Measurements from ENCODE around the gene DDAH1.

Gene DDAH1

DNA sequence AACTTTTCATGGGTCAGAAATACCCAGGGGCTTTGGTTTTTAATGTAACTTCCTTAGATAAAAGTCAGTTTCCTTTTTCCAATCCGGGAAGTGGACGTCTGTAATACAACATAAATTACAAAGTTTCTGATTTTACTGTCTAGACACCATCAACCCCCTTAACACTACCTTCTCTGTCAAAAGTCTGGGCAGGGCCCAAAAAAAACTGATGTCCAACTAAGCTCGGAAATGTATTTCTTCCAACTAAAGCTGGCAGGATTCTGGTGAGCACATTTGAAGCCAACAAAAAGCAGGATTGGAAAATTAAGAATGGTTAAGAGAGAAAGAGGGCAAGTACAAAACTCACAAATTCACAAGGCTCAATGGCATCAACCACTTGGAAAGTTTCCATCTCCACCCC is 24.3 kb downstream of the DDAH1 start:
- DNase-seq (ENCODE audit: low spot score), result no peak

DNA sequence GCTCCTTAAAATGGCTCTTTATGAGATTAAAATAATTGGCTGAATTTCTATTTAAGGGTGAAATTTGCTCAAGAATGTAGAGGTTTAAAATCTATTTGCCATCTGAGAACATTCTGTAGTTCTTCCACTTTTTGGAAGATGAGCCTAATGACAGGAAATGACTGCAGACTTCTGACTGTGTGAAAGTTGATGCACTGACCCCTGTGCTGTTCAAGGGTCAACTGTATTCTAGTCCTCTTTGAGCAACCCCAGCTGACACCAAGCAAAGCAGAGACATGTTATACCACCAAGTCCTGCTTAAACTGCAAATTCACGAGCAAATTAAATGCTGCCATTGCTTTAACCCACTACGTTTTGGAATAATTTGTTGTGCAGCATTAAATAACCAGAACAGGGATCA is 26.6 kb downstream of the DDAH1 start:
- DNase-seq (ENCODE audit: low spot score), result no peak

DNA sequence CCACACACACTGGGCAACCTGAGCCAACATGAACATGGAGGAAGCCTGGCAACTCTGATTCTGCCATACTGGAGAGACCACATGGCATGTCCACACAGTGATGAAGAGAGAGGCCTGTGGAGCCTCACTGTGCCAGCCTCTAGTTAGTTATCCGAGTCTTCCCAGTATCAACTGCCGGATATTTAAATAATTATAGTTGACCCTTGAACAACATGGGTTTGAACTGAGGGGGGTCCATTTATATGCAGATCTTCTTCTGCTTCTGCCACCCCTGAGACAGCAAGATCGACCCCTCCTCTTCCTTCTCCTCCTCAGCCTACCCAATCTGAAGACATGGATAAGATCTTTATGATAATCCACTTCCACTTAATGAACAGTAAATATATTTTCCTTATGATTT is 27.8 kb downstream of the DDAH1 start:
- DNase-seq (ENCODE audit: low spot score), result no peak

DNA sequence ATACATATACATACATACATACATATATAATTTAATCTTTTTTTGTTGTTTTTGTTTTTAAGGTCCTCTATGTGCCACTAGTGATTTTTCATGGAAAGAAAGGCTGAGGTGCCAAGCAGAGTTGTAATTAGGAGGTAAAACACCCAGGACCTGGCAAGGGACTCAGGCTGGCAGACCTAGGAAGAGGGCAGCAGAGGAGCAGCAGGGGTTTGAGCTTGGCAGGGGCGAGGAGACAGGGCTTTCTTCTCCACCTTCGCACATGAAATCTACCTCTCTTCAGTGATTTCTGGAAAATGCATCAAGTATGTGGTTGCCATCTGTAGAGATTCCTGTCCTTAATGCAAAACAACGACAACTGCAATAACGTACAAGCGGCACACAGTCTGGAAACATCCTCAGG is 31.9 kb downstream of the DDAH1 start:
- DNase-seq (ENCODE audit: low spot score), result no peak

DNA sequence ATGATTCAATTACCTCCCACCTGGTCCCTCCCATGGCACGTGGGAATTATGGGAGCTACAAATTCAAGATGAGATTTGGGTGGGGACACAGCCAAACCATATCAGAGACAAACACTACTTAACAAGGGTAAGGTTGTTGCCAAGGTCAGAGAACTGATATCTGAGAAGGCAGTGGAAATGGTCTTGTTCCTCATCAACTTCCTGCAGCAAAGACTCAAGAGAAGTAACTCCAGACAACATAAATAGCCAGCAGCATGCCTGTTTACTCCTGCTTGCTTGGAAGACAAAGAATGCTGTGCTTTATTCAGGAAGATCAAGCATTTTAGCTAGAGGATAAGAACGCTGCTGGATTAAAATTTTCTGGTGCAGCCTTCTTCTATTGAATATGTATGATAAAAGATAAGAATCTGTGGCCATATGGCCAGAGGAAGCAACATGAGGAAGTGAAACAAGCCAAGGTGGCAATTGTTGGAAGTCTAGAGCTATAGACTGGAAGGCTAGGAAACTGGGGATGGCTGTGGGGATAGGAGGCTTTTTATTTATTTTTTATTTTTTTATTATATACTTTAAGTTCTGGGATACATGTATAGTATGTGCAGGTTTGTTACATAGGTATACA is 36.4 kb downstream of the DDAH1 start:
- DNase-seq (ENCODE audit: low spot score), result no peak

DNA sequence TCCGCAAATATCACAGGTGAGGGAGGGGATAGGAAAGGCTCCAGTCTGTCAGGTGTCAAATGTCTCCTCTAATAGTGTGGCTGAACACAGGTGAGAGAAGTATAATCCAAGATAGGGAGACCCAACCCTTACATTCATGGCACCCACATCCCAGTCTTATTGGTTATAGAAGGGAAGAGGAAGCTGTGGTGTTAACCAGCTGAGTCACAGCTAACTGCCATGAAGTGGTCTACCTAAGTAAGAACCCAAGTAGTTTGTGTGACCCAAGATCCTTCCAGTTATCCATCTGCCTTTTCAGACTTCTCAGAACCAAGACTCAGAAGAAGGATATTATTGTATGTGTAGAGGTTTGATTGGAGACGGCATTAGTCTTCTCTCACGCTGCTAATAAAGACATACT is 37.1 kb downstream of the DDAH1 start:
- no peak for DNase-seq (ENCODE audit: low spot score)

DNA sequence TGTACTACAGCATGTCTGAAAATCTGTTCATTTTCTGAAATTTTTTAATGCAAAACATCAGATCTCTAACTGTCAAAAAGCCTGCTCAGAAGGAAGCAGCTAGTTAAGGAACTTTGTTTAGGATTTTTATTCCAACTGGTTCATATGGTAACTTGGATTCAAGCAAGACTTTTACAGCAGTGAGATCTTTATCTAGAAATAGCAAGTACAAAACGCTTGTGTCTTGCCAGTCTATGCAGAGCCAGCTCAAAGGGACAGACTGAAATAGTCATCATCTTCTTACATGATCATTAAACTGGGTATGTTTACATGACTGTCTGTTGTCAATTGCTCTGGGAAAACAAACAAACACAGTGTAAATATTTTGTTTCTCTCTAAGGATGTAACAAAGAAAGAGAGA is 37.6 kb downstream of the DDAH1 start:
- no peak for DNase-seq (ENCODE audit: low spot score)

DNA sequence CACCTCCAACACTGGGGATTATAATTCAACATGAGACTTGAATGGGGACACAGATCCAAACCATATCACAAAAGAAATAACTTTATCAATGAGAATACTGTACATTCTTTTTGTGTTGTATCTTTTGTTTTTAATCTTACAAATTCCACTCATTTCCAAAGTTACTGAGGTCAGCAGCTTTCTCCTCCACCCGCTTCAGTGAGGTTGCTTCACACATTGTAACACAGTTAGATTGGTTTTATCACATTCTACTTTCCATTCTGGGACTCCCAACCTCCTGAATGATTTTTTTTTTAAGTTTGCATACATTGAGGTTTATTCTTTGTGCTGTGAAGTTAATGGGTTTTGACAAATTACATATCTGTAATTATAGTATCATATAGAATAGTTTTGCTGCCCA is 43.8 kb downstream of the DDAH1 start:
- DNase-seq (ENCODE audit: low spot score), result no peak

DNA sequence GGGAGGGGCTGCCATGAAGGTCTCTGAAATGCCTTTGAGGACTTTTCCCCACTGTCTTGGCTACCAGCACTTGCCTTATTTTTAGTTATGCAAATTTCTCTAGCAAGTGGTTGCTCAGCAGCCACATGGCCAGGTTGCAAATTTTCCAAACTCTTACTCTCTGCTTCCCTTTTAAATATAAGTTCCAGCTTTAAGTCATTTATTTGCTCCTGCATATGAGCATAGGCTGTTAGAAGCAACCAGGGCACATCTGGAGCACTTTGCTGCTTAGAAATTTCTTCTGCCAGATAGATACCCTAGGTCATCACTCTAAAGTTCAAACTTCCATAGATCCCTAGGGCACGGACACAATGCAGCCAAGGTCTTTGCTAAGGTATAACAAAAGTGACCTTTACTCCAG is 44.8 kb downstream of the DDAH1 start:
- DNase-seq (ENCODE audit: low spot score), result no peak

DNA sequence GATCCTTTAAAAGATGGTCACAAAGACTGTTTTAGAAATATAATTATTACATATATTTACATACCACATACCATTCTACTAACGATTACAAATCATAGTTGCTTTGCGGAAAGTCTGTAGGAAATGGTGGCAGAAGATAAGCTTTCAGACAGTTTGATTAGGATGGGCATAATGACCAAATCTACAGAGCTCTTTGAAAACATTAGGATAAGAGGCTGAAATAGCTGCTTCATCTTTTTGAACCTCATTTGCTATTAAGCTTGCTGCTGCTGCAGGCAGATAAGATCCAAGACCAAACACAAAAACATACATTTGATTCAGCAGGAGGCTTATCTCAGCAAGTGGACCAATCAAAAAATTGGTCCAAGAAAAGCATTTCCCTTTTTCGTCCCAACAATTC is 47.1 kb downstream of the DDAH1 start:
- DNase-seq (ENCODE audit: low spot score), result no peak

DNA sequence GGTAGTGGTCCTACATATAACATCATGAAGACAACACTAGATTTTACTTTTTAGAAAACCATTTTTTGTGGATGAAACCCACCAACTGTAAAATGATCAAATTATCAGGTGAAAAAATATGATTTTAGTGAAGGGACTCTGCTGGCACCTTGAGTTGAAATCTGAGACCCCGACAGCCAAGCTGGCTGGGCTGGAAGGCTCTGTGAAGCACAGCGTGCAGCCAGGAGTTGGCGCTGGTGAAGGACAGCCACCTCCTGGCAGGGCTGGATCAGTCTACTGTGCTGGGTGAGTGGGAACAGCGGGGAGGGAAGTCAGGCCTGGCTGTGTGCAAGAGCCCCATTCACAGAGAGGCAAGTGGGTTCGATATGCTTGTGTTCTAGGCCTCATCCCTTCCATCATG is 47.9 kb downstream of the DDAH1 start:
- no peak for DNase-seq (ENCODE audit: low spot score)

DNA sequence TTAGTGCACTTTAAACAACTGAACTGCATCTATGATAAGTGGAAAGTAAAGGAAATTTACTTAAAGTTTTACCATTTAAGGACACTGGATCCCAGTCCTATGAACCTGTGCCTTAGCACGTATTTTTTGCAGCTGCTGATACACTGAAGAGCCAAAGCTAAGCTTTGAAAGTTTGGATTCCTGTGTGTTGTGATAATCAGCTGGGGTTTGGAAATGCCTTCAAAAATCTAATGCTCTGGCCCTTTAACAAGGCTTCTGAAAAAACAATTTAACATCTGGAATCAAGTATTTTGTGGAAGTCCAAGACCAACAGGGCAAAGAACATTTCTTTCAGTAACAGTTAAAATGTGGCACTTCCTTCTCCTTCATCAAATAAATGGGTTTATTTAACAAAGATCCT is 51.8 kb downstream of the DDAH1 start:
- no peak for DNase-seq (ENCODE audit: low spot score)

DNA sequence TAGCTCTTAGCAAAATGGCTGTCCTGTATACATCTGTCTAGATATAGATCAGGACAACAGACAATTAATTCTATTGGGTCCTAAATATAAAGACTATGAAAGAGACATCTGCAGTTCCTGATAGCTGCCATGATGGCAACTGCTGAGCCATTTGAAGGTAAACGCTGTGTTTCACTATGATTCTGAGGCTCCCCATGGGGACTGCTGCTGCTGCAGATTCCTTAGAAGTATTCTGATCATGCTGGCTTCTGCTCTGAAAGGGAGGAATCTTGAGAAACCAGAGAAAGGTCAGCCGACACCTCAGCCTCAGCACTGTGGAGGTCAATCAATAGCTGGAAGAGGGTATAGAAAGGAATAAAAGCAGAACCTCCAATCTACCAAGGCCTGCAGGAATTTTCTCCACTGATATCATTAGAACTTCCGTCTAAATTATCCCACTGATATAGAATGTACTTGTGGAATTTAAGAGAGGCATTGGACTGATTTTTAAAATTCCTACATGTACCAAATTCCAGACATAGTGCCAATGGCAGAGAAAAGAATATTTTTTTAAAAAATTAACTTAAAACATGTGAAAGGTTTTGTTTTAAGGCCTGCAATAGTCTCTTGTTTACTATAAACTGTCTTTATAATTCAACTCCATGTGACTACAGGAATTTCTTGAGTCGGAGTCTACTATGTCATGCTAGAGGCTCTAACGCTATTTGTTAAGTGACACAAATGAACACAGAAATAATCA is 53.2 kb downstream of the DDAH1 start:
- no peak for DNase-seq (ENCODE audit: low spot score)

DNA sequence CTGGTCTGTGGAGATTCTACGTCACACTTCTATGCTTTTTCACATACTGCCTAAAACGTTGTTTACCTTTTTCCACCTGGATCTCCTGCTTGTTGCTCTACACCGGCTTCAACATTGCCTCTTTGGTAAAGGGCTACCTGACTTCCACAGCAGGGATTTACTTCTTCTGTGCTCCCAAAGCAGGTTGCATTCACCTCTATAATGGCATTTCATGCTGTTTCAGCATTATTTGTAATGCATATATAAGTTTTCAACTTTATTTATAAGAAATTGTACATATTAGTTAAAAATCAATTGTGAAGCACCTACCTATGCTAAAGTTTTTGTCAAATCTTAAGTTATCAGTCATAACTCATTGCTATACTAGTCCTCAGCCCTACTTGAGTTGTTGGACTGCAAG is 55.4 kb downstream of the DDAH1 start:
- DNase-seq (ENCODE audit: low spot score), result no peak

DNA sequence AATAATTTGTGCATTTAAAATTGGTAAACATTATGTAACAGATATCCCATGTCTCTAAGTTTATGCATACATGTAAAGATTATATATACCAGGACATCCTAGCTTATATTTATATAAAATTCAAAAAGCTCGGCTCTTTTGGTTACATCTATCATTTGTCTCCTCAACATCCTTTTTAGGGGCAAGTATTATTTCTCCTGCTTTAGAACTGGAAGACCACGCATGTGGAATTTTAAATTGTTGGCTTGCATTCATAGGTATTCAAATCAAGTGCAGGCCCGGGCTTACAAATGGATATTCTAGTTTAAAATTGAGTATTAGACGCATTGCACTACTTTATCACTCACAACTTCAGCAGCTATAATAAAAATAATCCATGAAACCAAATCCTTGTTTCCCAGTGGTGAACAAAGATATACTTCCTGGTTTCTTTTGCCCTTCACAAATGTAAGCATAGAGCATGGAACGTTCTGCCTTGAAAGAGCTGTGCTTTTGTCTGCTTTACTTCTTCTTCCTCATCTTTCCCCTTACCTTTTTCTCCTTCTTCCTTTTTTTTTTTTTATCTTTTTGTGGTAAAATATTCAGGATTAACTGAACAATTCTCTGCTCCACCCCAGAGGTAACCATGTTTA is 57.1 kb downstream of the DDAH1 start:
- no peak for DNase-seq (ENCODE audit: low spot score)

DNA sequence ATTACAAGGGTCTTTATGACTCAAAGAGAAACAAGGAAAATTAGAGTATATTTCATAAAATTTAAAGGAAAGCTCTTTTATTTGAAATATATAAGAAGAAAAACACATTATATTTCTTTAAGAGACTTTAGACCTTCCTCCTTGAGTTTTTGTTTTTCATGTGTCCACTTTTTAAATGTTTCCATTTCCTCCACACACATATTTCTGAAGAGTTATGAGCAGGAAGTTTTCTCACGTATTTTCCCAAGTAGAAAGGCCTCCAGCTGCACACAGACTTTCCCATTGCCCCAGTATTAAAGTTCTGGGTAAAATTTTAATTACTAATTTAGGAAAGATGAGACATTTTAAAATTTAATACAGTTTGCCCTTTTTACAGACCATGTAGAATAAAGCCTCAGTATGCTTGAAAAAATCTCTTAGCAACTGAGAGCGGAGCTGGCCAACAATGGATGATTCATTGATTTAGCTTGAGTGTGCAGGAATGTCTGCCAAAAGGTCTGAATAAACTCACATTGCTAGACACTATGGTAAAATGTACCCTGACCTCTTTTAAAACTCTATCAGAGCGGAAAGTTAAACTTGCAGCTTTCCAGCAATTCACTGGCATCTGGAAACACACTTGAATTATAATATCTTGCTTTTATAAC is 57.9 kb downstream of the DDAH1 start:
- no peak for DNase-seq (ENCODE audit: low spot score)

DNA sequence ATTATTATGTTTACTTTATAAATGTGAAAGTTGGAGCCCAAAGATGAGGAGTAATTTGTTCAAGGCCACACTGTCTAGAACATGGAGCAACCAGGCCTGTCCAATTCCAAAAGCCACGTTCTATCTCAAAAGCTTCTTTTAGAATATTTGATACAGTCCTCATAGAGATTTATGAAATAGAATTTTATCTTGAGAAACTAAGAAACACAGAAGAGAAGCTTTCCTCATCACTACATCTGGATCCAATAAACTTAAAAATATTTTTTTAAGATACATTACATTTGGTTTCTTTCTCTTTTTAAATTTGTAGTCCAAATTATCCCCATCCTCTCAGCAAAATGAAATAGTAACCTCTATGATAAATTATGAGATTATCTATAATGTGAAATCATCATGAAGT is 58.9 kb downstream of the DDAH1 start:
- no peak for DNase-seq (ENCODE audit: low spot score)

DNA sequence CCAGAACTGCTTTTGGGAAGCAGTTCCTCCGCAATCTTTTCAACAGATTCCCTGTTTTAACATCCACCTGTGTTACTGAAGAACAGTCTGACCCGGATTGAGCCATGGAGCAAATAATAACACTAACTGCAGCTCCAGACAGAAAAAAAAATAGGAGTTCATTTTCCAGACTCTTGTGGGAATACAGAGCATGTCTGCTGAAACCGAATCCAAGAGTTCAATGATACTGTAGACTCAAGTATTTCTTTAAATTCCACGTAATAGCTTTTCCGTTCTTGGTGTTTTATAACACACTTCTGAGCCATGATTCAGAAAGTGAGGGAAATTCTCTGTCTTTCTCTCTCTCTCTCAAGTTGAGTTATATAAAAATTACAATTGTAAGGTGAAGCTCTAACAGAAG is 60.6 kb downstream of the DDAH1 start:
- DNase-seq (ENCODE audit: low spot score), result no peak

DNA sequence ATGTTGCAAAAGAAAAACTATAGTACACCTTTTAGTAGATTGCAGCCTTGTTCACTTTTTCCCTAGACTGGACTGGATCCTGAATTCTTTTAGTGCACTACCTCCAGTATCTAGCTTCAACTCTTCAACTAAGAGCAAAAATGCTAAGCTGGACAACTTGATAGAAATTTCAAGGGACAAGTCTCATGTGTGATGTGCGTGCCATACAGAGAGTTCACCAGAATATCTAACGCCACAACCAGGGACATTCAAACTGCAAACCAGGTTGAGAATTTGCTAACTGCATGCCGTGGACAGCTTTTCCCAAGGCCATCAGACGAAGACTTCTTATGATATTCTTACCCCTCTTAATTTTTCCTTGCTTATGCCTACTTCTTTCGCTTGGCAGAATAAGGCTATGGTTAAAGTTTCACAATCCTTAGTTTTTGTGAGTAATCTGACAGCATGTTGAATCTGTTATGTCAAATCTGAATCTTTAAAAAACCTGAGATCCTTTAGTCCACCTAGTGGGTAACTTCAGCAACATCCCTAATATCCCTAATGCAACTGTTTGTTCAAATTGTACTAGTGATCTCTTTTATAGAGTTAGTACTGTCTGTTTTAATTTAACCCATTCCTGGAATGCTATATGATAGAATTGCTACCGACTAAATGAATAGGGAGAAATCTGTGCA is 66.4 kb downstream of the DDAH1 start:
- DNase-seq (ENCODE audit: low spot score), result no peak

DNA sequence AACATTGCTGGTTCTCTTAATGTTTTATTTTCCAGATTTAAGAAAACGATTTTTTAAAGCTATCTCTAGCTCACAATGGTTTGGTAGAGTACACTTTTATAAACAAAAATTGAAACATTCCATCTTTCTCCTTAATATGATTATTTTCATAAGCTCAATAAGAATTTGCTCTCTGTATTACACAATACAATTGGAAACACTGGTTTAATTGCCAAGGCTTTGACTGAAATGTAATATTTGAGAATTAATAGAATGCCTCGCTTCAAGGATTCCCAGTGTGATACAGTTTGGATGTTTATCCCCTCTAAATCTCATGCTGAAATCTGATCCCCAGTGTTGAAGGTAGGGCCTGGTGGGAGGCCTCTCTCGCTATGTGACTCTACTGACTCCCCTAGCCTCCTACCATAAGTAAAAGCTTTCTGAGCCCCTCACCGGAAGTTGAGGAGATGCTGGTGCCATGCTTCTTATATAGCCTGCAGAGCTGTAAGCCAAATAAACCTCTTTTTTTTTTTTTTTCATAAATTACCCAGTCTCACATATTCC is 67.4 kb downstream of the DDAH1 start:
- DNase-seq (ENCODE audit: low spot score), result no peak

DNA sequence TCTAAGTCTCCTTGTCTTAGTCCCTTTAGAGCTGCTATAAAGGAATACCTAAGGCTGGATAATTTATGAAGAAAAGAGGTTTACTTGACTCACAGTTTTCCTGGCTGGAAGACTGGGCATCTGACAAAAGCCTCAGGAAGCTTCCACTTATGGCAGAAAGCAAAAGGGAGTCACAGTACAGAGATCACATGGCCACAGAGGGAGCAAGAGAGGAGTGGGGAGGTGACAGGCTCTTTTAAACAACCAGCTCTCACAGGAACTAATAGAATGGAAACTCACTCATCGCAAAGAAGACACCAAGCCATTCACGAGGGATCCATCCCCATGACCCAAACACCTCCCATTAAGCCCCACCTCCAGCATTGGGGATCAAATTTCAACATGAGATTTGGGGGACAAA is 68.8 kb downstream of the DDAH1 start:
- DNase-seq (ENCODE audit: low spot score), result no peak

DNA sequence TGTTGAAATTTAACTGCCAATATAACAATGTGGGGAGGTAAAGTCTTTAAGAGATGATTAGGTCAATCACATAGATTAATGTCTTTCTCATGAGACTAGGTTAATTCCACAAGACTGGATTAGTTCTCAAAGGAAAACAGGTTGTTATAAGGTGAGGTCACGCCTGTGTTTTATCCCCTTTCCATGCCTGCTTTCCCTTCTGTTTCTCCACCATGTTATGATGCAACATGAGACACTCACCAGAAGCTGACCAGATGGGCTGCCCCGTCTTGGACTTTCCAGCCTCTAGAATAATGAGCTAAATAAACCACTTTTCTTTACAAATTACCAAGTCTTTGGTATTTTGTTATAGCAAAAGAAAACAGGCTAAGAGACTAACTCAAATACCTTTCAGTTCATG is 70.8 kb downstream of the DDAH1 start:
- DNase-seq (ENCODE audit: low spot score), result no peak
